Ishikawa (cell line): ENCODE results near the gene DCXR.

ENCODE experiments used
- CEBPB ChIP-seq: IDR thresholded peaks from 2 replicates; pipeline ENCODE4 v1.6.1; 2012
- CREB1 ChIP-seq: IDR thresholded peaks from 2 replicates; pipeline ENCODE4 v1.6.1; 2012; ENCODE audit warnings: low read depth
- EGR1 ChIP-seq: IDR thresholded peaks from 2 replicates; pipeline ENCODE4 v1.6.1; 2012
- EP300 ChIP-seq: IDR thresholded peaks from 2 replicates; pipeline ENCODE4 v1.6.1; 2012; ENCODE audit warnings: borderline replicate concordance
- FOXM1 ChIP-seq: IDR thresholded peaks from 2 replicates; pipeline ENCODE4 v1.6.1; 2012; ENCODE audit warnings: low read depth, borderline replicate concordance
- NFIC ChIP-seq: IDR thresholded peaks from 2 replicates; pipeline ENCODE4 v1.6.1; 2012
- RAD21 ChIP-seq: IDR thresholded peaks from 2 replicates; pipeline ENCODE4 v1.6.1; 2012; ENCODE audit warnings: low read depth
- TAF1 ChIP-seq: IDR thresholded peaks from 2 replicates; pipeline ENCODE4 v1.6.1; 2012; ENCODE audit warnings: low read depth, mild to moderate bottlenecking
- TCF12 ChIP-seq: IDR thresholded peaks from 2 replicates; pipeline ENCODE4 v1.6.1; 2012; ENCODE audit warnings: low read depth
- TEAD4 ChIP-seq: IDR thresholded peaks from 2 replicates; pipeline ENCODE4 v1.6.1; 2012
- YY1 ChIP-seq: IDR thresholded peaks from 2 replicates; pipeline ENCODE4 v1.6.1; 2012; ENCODE audit warnings: low read depth
- ZBTB7A ChIP-seq: IDR thresholded peaks from 2 replicates; pipeline ENCODE4 v1.6.1; 2012; ENCODE audit warnings: low read depth
- TF ChIP-seq, protein P1 (sequence below): IDR thresholded peaks from 2 replicates; pipeline ENCODE4 v1.6.1; 2012
- TF ChIP-seq, protein P2 (sequence below): IDR thresholded peaks from 2 replicates; pipeline ENCODE4 v1.6.1; 2012
- TF ChIP-seq, protein P3 (sequence below): IDR thresholded peaks from 2 replicates; pipeline ENCODE4 v1.6.1; 2012; ENCODE audit warnings: low read depth, mild to moderate bottlenecking

Gene DCXR

DNA sequence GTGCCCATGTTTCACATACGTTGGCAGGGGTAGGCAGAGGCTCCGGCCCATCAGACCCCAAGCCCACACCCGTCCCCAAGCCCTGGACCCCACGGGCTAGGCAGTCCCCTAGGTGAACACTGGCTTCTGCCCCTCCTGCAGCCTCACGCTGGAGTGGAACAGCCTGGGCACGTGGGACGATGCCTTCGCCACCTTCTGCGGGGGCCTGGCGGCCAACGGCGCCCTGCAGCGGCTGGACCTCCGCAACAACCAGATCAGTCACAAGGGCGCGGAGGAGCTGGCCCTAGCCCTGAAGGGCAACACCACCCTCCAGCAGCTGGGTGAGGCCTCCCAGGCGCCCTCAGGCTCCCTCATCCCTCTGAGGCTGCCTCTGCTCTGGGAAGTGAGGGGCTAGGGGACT is 12.6 kb downstream of the DCXR start:
- TF ChIP-seq, protein P1, sequence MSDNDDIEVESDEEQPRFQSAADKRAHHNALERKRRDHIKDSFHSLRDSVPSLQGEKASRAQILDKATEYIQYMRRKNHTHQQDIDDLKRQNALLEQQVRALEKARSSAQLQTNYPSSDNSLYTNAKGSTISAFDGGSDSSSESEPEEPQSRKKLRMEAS, result no peak
- TF ChIP-seq TAF1 (no peak), RAD21 (no peak), FOXM1 (no peak)
- TF ChIP-seq, protein P2, sequence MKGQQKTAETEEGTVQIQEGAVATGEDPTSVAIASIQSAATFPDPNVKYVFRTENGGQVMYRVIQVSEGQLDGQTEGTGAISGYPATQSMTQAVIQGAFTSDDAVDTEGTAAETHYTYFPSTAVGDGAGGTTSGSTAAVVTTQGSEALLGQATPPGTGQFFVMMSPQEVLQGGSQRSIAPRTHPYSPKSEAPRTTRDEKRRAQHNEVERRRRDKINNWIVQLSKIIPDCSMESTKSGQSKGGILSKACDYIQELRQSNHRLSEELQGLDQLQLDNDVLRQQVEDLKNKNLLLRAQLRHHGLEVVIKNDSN, result no peak
- TF ChIP-seq, protein P3, sequence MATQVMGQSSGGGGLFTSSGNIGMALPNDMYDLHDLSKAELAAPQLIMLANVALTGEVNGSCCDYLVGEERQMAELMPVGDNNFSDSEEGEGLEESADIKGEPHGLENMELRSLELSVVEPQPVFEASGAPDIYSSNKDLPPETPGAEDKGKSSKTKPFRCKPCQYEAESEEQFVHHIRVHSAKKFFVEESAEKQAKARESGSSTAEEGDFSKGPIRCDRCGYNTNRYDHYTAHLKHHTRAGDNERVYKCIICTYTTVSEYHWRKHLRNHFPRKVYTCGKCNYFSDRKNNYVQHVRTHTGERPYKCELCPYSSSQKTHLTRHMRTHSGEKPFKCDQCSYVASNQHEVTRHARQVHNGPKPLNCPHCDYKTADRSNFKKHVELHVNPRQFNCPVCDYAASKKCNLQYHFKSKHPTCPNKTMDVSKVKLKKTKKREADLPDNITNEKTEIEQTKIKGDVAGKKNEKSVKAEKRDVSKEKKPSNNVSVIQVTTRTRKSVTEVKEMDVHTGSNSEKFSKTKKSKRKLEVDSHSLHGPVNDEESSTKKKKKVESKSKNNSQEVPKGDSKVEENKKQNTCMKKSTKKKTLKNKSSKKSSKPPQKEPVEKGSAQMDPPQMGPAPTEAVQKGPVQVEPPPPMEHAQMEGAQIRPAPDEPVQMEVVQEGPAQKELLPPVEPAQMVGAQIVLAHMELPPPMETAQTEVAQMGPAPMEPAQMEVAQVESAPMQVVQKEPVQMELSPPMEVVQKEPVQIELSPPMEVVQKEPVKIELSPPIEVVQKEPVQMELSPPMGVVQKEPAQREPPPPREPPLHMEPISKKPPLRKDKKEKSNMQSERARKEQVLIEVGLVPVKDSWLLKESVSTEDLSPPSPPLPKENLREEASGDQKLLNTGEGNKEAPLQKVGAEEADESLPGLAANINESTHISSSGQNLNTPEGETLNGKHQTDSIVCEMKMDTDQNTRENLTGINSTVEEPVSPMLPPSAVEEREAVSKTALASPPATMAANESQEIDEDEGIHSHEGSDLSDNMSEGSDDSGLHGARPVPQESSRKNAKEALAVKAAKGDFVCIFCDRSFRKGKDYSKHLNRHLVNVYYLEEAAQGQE, result no peak

DNA sequence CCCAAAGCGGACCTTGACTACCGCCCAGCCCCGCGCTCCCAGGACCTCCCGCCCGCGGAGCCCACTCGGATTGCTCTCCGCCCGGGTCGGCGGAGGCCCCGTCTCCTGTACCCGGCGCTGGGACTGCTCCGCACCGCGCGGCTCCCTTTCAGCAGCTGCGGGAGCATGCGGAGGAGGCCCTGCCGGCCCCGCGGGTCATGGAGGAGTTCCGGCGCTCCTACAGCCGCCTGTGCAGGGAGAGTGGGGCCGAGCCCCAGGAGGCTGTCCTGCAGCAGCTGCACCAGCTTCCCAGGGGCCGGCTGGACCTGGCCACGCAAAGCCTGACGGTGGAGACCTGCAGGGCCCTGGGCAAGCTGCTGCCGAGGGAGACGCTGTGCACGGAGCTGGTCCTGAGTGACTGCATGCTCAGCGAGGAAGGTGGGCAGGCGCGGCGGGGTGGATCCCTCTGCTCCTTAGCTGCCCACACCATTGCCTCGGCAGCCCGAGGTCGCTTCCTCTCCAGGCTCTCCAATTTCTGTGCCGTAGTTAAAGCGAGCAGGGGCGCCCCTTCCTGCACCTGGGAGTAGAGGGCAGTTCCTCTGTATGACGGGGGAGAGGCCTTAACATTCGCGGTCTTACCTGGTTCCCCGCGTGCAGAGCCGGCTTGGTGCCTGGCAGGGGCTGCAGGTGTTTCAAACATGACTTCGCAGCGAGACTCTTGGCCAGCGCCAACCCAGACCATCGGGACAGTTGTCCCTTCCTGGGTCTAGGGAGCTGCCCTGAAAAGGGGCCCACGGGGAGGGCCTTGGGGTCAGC is 13.9 kb downstream of the DCXR start:
- TF ChIP-seq TCF12, result 0 out of 2 replicates have a peak, but pooled peaks have one; percentile 22
- no peak for TF ChIP-seq CREB1
- TF ChIP-seq YY1, result no peak
- no peak for TF ChIP-seq CEBPB

DNA sequence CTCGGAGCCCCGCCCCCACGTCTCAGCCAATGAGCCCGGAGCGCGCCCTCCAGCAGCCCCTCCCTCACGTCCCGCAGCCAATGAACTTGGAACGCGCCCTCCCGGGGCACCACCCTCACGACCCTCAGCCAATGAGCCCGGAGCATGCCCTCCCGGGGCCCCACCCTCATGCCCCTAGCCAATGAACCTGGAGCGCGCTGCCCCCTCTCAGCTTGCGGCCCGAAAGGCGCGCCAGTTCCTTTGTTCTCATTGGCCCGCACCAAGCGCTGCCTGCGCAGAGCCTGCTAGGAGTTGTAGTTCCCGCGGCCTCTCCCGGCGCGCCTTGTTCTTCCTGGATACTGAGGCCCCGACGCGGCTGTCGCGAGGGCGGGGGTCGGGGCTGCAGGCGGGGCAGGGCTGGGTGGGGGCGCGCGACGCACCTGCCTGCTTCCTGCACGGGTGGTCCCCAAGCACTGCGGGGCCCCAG is 14.5 kb downstream of the DCXR start, which contains the start of gene LRRC45:
TSS of gene LRRC45 (plus strand) at position 325 of the 466 bp plus-strand sequence. CDS start 339 bp downstream, outside the sequence.
- TF ChIP-seq, protein P1, result no peak; the same call in 1 of the 2 replicates
- TF ChIP-seq RAD21 (no peak), ZBTB7A (no peak), CREB1 (peak; percentile 11; the same call in 1 of the 2 replicates), CEBPB (no peak), EP300 (0 out of 2 replicates have a peak, but pooled peaks have one; percentile 4), NFIC (no peak), EGR1 (no peak), TCF12 (no peak), TEAD4 (no peak), YY1 (no peak), FOXM1 (peak; percentile 43; the same call in 1 of the 2 replicates), TAF1 (no peak)
- TF ChIP-seq, protein P2, result no peak
- TF ChIP-seq, protein P3, result no peak

DNA sequence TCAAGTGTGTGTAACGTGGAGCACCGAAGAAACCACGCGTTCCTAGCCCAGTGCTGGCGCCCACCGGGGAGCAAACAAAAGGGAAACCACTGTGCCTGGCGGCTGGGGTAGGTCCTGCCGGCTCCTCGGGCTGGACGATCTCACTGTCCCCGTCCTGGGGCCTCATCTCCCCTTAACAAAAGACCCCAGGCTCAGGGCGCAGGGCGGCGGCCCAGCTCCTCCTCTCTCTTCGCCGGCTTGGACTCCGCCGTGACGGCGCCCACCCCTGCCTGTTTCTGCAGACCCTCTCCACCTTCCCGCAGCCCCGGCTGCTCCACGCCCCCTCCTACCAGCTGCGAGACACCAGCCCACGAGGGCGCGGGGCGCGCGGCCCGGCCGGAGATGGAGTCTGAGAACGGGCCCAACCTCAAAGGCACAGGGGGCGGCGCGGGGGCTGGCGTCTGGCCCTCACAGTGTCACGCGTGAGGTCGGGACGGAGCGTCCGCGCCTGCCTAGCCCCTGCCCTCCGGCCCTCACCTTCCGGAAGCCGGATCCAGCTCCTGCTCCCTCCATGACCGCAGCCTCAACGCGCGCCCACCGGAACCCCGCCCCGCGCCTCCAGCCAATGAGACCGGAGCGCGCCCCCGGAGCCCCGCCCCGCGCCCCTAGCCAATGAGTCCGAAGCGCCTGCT is 15.1 kb downstream of the DCXR start, which contains the start of gene CENPX:
TSS of gene CENPX (minus strand) at position 569 of the 671 bp plus-strand sequence. CDS start at position 552, 17 bp downstream.
- TF ChIP-seq EP300, result 0 out of 2 replicates have a peak, but pooled peaks have one; percentile 10
- TF ChIP-seq NFIC, result no peak
- no peak for TF ChIP-seq TEAD4
- TF ChIP-seq YY1, result peak; percentile 80
- TF ChIP-seq ZBTB7A, result peak; percentile 77
- TF ChIP-seq TAF1, result peak; percentile 90
- TF ChIP-seq, protein P1, result peak; percentile 65

DNA sequence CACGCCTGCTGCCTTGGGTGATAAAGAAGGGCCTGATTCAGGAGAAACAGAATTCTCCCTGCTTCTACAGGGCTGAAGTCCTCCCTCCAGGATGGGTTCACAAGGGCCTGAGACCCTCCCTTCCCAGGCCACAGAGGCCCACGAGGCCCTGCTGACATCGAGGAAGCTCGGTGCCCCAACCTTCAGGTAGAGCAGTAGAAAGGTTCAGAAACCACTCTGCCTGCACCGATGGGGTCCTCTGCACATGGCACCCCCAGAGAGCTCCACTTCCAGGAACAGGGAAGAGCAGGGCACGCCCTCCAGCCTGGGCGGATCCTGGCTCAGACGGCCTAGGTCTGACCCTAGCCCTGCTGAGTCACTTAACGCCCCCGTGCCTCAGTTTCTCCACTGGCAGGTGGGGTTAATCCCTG is 15.6 kb downstream of the DCXR start:
- TF ChIP-seq, protein P2, result no peak
- TF ChIP-seq NFIC (no peak), TEAD4 (no peak), EP300 (no peak), EGR1 (no peak), CEBPB (no peak), ZBTB7A (no peak), YY1 (no peak), FOXM1 (no peak), CREB1 (no peak), TAF1 (no peak), TCF12 (no peak), RAD21 (no peak)
- TF ChIP-seq, protein P3, result no peak
- TF ChIP-seq, protein P1, result no peak
